GM23248 (cell line): Measurements from ENCODE around the gene ARFIP2. TPM values are rescaled to one million over a fixed set of nuclear protein-coding genes. Genes with fewer than 3 reads are reported as not detected.

Experiments used
- DNase-seq: peaks from one replicate; pipeline ENCODE4 v3.0.0-alpha.2; 2015
- H2AFZ ChIP-seq: fragments of 200-600 bp; sonication (generic); 2 replicates; pipeline ENCODE4 v1.6.1; 2016; ENCODE audit warnings: antibody characterized with exemption
- H3F3A ChIP-seq: fragments of 200-600 bp; sonication (generic); 2 replicates; pipeline ENCODE4 v1.6.1; 2016; ENCODE audit warnings: mild to moderate bottlenecking, antibody characterized with exemption, mixed run types; ENCODE audit not compliant: insufficient read depth
- H3K27ac ChIP-seq: fragments of 200-600 bp; sonication (generic); 2 replicates; pipeline ENCODE4 v1.5.1; 2016; ENCODE audit warnings: mild to moderate bottlenecking
- H3K27me3 ChIP-seq: fragments of 200-600 bp; sonication (generic); replicated peaks from 2 replicates; pipeline ENCODE4 v1.6.1; 2016; ENCODE audit warnings: mild to moderate bottlenecking; ENCODE audit not compliant: insufficient read depth
- H3K36me3 ChIP-seq: fragments of 200-600 bp; sonication (generic); 2 replicates; pipeline ENCODE4 v1.6.1; 2016; ENCODE audit warnings: low read depth, mild to moderate bottlenecking
- H3K4me1 ChIP-seq: fragments of 200-600 bp; sonication (generic); 2 replicates; pipeline ENCODE4 v1.6.1; 2016; ENCODE audit warnings: mild to moderate bottlenecking; ENCODE audit not compliant: insufficient read depth
- H3K4me2 ChIP-seq: fragments of 200-600 bp; sonication (generic); one replicate; pipeline ENCODE4 v1.6.1; 2016; ENCODE audit warnings: mild to moderate bottlenecking; ENCODE audit not compliant: unreplicated experiment
- H3K4me3 ChIP-seq: fragments of 200-600 bp; sonication (generic); 2 replicates; pipeline ENCODE4 v1.5.1; 2016; ENCODE audit warnings: mild to moderate bottlenecking
- H3K79me2 ChIP-seq: fragments of 200-600 bp; sonication (generic); 2 replicates; pipeline ENCODE4 v1.6.1; 2016; ENCODE audit warnings: mild to moderate bottlenecking; ENCODE audit not compliant: insufficient read depth
- H3K9ac ChIP-seq: fragments of 200-600 bp; sonication (generic); 2 replicates; pipeline ENCODE4 v1.6.1; 2016; ENCODE audit warnings: mild to moderate bottlenecking
- H3K9me2 ChIP-seq: fragments of 200-600 bp; sonication (generic); 2 replicates; pipeline ENCODE4 v1.6.1; 2016; ENCODE audit warnings: mixed run types, mild to moderate bottlenecking, moderate library complexity; ENCODE audit not compliant: insufficient read depth
- H3K9me3 ChIP-seq: fragments of 200-600 bp; sonication (generic); one replicate; pipeline ENCODE4 v1.6.1; 2017; ENCODE audit warnings: low read depth
- H4K20me1 ChIP-seq: fragments of 200-600 bp; sonication (generic); 2 replicates; pipeline ENCODE4 v1.6.0; 2016; ENCODE audit not compliant: insufficient read depth
- EZH2 ChIP-seq: fragments of 200-600 bp; sonication (generic); IDR thresholded peaks from 2 replicates; pipeline ENCODE4 v1.6.1; 2018; ENCODE audit warnings: antibody characterized with exemption, mild to moderate bottlenecking; ENCODE audit not compliant: insufficient read depth, poor library complexity, severe bottlenecking
- EZH2phosphoT487 ChIP-seq: fragments of 200-600 bp; sonication (generic); IDR thresholded peaks from 2 replicates; pipeline ENCODE4 v1.6.1; 2018; ENCODE audit warnings: antibody characterized with exemption, moderate library complexity, mild to moderate bottlenecking, low read depth; ENCODE audit not compliant: insufficient read depth
- WGBS, 2 experiments: methylation state at CpG; one replicate each; pipeline ENCODE4 v1.1.6; 2015 to 2017; ENCODE audit warnings: low lambda C conversion rate in 2 of 2, low coverage in 1 of 2; ENCODE audit errors: missing lambda C conversion rate in 2 of 2; 5-methylcytosine and 5-hydroxymethylcytosine counted together
- in situ Hi-C: fragments of 300-500 bp; cut with MboI; formaldehyde crosslinking; loops from 2 replicates; pipeline ENCODE4 v1.15.0; 2020
- polyA plus RNA-seq: library from polyadenylated mRNA; unstranded; fragments of >200 nt; fragmentation: Nextera tagmentation; extraction: Ambion mirVana; gene quantifications from 2 replicates; pipeline ENCODE4 v1.2.1, GENCODE V29; 2016
- total RNA-seq: library from RNA; depleted of rRNA; stranded (reverse); fragments of >200 nt; shearing (Covaris generic); gene quantifications from 2 replicates; pipeline ENCODE4 v1.2.3, GENCODE V29; 2014; rRNA removed

The ARFIP2 gene
- total RNA-seq (69.5 and 75.0 TPM in 2 replicates), polyA plus RNA-seq (56.6 and 57.9 TPM in 2 replicates)

- Histone ChIP-seq H3K9me3 (no peaks in the 10 kb centered on the region), H3K4me3 (peak within 1 kb of the TSS; percentile 96), H3K79me2 (peaks cover 81% of the 10 kb centered on the region), H3K4me1 (peaks cover 19% of the 10 kb centered on the region), H3F3A (no peaks in the 10 kb centered on the region; the same call in none of the 2 replicates), H3K9me2 (no peaks in the 10 kb centered on the region), H4K20me1 (no peaks in the 10 kb centered on the region), H3K27me3 (no peaks in the 10 kb centered on the region), H3K27ac (peak within 1 kb of the TSS; percentile 94), H3K9ac (peak within 1 kb of the TSS; percentile 100), H3K36me3 (peaks cover 27% of the 10 kb centered on the region; the same call in 1 of the 2 replicates), H2AFZ (peak within 1 kb of the TSS; percentile 77), H3K4me2 (peak within 1 kb of the TSS; percentile 94)
- WGBS, 2 experiments, result 1 to 2% methylated on average over 64 to 66 of the region's 66 CpGs
- peak; percentile 100 for DNase-seq
- TF ChIP-seq EZH2 (no peak), EZH2phosphoT487 (no peak)
- in situ Hi-C loops, result no loop called here
These were observed at the start of gene ARFIP2, which contains the start of gene TIMM10B for GRCh38 chr11:6481012-6481923. Gene ARFIP2 (minus strand): TSS chr11:6481331. CDS start chr11:6480421, 910 bp downstream. Gene TIMM10B (plus strand): TSS chr11:6481501. CDS start chr11:6481517, 16 bp downstream.

GRCh38 chr11:6530848-6531247 is 49.7 kb upstream of the ARFIP2 start:
- Histone ChIP-seq H3K4me1 (no peaks in the 10 kb centered on the region), H3K27me3 (no peaks in the 10 kb centered on the region), H3K79me2 (no peaks in the 10 kb centered on the region), H3K9me3 (no peaks in the 10 kb centered on the region), H3K4me3 (no peak overlapping the region), H2AFZ (no peak overlapping the region), H3F3A (no peaks in the 10 kb centered on the region), H4K20me1 (no peaks in the 10 kb centered on the region), H3K9me2 (no peaks in the 10 kb centered on the region), H3K36me3 (no peaks in the 10 kb centered on the region), H3K9ac (no peak overlapping the region), H3K4me2 (no peak overlapping the region), H3K27ac (no peak overlapping the region)
- no peak for TF ChIP-seq EZH2
- no peak for TF ChIP-seq EZH2phosphoT487
- in situ Hi-C loops, result loop anchor here (10.0 kb wide), 1 partner anchor 144 kb away; no protein-coding TSS in a partner anchor
- DNase-seq, result peak; percentile 38
- WGBS, 2 experiments, result 97 to 98% methylated on average over 2 of the region's 2 CpGs

- H3K27me3 ChIP-seq, result no peaks in the 10 kb centered on the region
- no peak for DNase-seq
- TF ChIP-seq EZH2 (no peak), EZH2phosphoT487 (no peak)
- in situ Hi-C loops, result no loop called here
- H3K4me3 ChIP-seq, result no peak overlapping the region
- H3K4me1 ChIP-seq, result no peaks in the 10 kb centered on the region
- H3K79me2 ChIP-seq, result no peaks in the 10 kb centered on the region
- 75 to 86% methylated on average over 2 of the region's 2 CpGs for WGBS, 2 experiments
- no peak overlapping the region for H3K4me2 ChIP-seq
- 0 out of 2 replicates have a peak, but pooled peaks cover 2% of the 10 kb centered on the region for H3K9me2 ChIP-seq
- H3K9me3 ChIP-seq, result no peaks in the 10 kb centered on the region
- H3K9ac ChIP-seq, result no peak overlapping the region
- H3K36me3 ChIP-seq, result no peaks in the 10 kb centered on the region
- 0 out of 2 replicates have a peak, but pooled peaks cover 2% of the 10 kb centered on the region for H3F3A ChIP-seq
- H4K20me1 ChIP-seq, result no peaks in the 10 kb centered on the region
- H2AFZ ChIP-seq, result no peak overlapping the region
- no peak overlapping the region for H3K27ac ChIP-seq
These were observed 48.1 kb upstream of the ARFIP2 start for GRCh38 chr11:6529266-6529665.

- Histone ChIP-seq H3K4me2 (no peak overlapping the region), H3K4me3 (no peak overlapping the region), H4K20me1 (no peaks in the 10 kb centered on the region), H3K4me1 (peaks cover 10% of the 10 kb centered on the region), H3F3A (peaks cover 5% of the 10 kb centered on the region; the same call in 1 of the 2 replicates), H3K36me3 (no peaks in the 10 kb centered on the region), H3K79me2 (no peaks in the 10 kb centered on the region), H3K9me3 (no peaks in the 10 kb centered on the region), H3K27me3 (no peaks in the 10 kb centered on the region), H3K27ac (no peak overlapping the region), H3K9ac (no peak overlapping the region), H3K9me2 (0 out of 2 replicates have a peak, but pooled peaks cover 3% of the 10 kb centered on the region), H2AFZ (no peak overlapping the region)
- DNase-seq, result peak; percentile 19
- TF ChIP-seq EZH2phosphoT487 (no peak), EZH2 (no peak)
- in situ Hi-C loops, result no loop called here
- WGBS, 2 experiments, result 78 to 80% methylated on average over 3 of the region's 3 CpGs
These were observed 45.4 kb upstream of the ARFIP2 start for GRCh38 chr11:6526411-6527135.
